Lower lobe of right lung (tissue), 2 donors: Measurements from ENCODE around the gene BLTP3A. TPM values are rescaled to one million over a fixed set of nuclear protein-coding genes. Genes with fewer than 3 reads are reported as not detected.
"Not testable (repeated sequence)": the region's sequence is repeated elsewhere in the genome, so short reads cannot be mapped to it uniquely, and the experiment has no call there.

ENCODE experiments used
- ATAC-seq, 2 donors: fragments of 200-7000 bp; cut with Tn5 transposase; one replicate each; pipeline ENCODE4 v1.9.1; 2020 to 2022; ENCODE audit warnings: mild to moderate bottlenecking in 2 of 2, moderate library complexity in 2 of 2
- DNase-seq: peaks from one replicate; pipeline ENCODE4 v3.0.0-alpha.2; 2020
- H3K27ac ChIP-seq: fragments of 200-600 bp; one replicate; pipeline ENCODE4 v1.8.0; 2022
- H3K27me3 ChIP-seq: fragments of 200-600 bp; one replicate; pipeline ENCODE4 v1.8.0; 2022; ENCODE audit warnings: low read depth
- H3K36me3 ChIP-seq: fragments of 200-600 bp; one replicate; pipeline ENCODE4 v1.8.0; 2022; ENCODE audit warnings: mild to moderate bottlenecking
- H3K4me1 ChIP-seq: fragments of 200-600 bp; one replicate; pipeline ENCODE4 v1.8.0; 2022
- H3K4me3 ChIP-seq: fragments of 200-600 bp; one replicate; pipeline ENCODE4 v1.8.0; 2022; ENCODE audit warnings: mild to moderate bottlenecking
- H3K9me3 ChIP-seq: fragments of 200-600 bp; one replicate; pipeline ENCODE4 v1.8.0; 2022
- intact Hi-C: fragments of 100-400 bp; cut with DNase I; formaldehyde crosslinking; loops from one replicate; pipeline ENCODE4 v1.11.0; 2022
- total RNA-seq: library from RNA; stranded (reverse); fragmentation: NEBNext Ultra II Directional; extraction: Animal tissue kit (Norgen Biotek cat#: 25700); gene quantifications from one replicate; pipeline ENCODE4 v1.2.1, GENCODE V29; 2021
- TF ChIP-seq, protein P1 (sequence below): fragments of 200-600 bp; IDR thresholded peaks from one replicate; pipeline ENCODE4 v1.8.0; 2022; ENCODE audit warnings: antibody characterized with exemption, mild to moderate bottlenecking
- donor health status: DM: no; HTN: yes; CAD: no; lungs with severe emphysema.

The BLTP3A gene
- total RNA-seq, 1 donor from 2014 or later, result 14.1 TPM

DNA sequence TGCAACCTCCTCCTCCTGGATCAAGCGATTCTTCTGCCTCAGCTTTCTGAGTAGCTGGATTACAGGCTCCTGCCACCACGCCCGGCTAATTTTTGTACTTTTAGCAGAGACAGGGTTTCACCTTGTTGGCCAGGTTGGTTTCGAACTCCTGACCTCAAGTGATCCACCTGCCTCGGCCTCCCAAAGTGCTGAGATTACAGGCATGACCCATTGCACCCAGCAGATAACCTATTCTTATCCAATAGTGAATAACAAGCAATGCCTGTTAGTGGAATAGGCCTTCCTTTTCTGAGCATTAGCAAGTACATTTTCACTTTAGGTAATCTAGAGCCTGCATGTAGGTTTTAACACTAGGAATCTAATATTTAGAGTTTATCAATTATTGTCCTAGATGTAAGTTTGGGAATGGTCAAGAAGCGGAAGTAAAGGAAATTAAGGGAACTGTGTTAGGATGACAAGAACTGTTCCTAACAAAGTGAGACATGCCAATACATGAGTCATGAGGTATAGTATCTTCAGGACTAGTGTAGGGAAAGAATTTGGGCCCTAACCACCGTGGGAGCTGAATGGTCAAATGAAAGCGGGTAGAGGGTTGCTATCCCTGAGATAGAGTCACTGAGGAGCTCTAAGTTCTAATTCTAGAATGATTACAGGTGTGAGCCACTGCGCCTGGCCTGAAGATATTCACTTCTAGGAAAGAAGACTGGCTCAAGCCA lies 15.0 kb downstream of the BLTP3A start:
- Histone ChIP-seq H3K4me3 (no peak overlapping the region), H3K27ac (no peak overlapping the region), H3K9me3 (no peaks in the 10 kb centered on the region), H3K4me1 (no peaks in the 10 kb centered on the region), H3K36me3 (no peaks in the 10 kb centered on the region), H3K27me3 (no peaks in the 10 kb centered on the region)
- intact Hi-C loops, result no loop called here
- TF ChIP-seq, protein P1, sequence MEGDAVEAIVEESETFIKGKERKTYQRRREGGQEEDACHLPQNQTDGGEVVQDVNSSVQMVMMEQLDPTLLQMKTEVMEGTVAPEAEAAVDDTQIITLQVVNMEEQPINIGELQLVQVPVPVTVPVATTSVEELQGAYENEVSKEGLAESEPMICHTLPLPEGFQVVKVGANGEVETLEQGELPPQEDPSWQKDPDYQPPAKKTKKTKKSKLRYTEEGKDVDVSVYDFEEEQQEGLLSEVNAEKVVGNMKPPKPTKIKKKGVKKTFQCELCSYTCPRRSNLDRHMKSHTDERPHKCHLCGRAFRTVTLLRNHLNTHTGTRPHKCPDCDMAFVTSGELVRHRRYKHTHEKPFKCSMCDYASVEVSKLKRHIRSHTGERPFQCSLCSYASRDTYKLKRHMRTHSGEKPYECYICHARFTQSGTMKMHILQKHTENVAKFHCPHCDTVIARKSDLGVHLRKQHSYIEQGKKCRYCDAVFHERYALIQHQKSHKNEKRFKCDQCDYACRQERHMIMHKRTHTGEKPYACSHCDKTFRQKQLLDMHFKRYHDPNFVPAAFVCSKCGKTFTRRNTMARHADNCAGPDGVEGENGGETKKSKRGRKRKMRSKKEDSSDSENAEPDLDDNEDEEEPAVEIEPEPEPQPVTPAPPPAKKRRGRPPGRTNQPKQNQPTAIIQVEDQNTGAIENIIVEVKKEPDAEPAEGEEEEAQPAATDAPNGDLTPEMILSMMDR, result no peak
- ATAC-seq (no peak), DNase-seq (no peak)

DNA sequence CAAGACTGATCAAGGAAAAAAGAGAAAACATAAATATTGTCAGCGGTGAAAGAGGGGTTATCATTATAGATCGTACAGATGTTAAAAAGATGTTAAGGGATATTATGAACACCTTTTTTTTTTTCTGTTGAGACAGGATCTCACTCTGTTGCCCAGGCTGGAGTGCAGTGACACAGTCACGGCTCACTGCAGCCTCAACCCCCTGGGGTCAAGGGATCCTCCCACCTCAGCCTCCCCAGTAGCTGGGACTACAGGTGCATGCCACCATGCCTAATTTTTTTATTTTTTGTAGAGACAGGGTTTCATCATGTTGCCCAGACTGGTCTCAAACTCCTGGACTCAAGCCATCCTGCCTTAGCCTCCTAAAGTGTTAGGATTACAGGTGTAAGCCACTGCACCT lies 16.6 kb downstream of the BLTP3A start:
- ATAC-seq, H3K9me3 ChIP-seq, H3K4me1 ChIP-seq, DNase-seq, H3K4me3 ChIP-seq, H3K27me3 ChIP-seq, H3K27ac ChIP-seq, H3K36me3 ChIP-seq, intact Hi-C loops: not testable (repeated sequence)

DNA sequence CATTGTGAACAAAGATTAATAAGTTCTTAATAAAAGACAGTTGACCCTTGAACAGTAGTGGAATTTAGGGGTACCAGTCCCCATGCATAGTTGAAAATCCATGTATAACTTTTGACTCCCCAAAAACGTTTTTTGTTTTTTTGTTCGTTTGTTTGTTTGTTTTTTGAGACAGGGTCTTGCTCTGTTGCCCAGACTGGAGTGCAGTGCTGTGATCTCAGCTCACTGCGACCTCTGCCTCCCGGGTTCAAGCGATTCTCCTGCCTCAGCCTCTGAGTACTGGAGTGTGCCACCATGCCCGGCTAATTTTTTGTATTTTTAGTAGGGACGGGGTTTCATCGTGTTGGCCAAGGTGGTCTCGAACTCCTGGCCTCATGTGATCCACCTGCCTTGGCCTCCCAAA lies 17.5 kb downstream of the BLTP3A start:
- ATAC-seq, H3K4me1 ChIP-seq, intact Hi-C loops: not testable (repeated sequence)

DNA sequence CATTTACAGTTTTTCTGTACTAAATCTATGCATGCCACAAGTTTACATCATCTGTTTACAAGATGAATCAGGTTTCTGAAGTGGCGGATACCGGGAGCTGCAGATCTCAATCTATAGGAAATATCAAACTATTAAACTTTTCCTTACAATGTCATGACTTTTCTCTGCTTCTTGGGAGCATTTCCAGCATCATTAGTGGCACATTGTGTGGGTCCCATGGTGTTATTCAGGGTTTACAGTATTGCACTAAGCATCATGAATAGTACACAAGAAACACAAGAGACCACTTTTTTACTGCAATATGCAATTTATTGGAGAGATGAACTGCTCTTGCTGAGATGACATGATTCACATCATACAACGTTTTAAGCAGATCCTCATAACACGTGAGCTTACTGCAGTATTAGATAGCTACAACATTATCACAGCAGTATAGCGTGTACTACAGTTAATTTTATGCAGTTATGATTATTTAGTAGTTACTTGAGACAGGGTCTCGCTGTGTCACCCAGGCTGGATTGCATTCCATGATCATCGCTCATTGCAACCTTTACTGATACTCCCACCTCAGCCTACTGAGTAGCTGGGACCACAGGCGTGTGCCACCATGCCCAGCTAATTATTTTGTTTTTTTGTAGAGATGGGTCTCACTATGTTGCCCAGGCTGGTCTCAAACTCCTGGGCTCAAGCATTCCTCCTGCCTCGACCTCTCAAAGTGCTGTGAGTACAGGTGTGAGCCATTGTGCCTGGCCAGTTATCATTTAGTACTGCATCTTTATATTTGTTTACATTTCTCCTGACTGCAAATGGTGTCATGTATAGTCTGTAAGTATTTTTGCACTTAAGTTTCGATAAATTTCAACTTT lies 18.4 kb downstream of the BLTP3A start:
- Histone ChIP-seq H3K36me3 (no peaks in the 10 kb centered on the region), H3K9me3 (no peaks in the 10 kb centered on the region), H3K4me1 (no peaks in the 10 kb centered on the region), H3K27me3 (no peaks in the 10 kb centered on the region), H3K27ac (no peak overlapping the region), H3K4me3 (no peak overlapping the region)
- intact Hi-C loops, result no loop called here
- DNase-seq (no peak), ATAC-seq (no peak)
- TF ChIP-seq, protein P1, result no peak

More for the DNA sequence above, 17.5 kb downstream of the BLTP3A start:
- not testable (repeated sequence) for DNase-seq, H3K9me3 ChIP-seq, H3K36me3 ChIP-seq, H3K27me3 ChIP-seq, H3K27ac ChIP-seq, H3K4me3 ChIP-seq

DNA sequence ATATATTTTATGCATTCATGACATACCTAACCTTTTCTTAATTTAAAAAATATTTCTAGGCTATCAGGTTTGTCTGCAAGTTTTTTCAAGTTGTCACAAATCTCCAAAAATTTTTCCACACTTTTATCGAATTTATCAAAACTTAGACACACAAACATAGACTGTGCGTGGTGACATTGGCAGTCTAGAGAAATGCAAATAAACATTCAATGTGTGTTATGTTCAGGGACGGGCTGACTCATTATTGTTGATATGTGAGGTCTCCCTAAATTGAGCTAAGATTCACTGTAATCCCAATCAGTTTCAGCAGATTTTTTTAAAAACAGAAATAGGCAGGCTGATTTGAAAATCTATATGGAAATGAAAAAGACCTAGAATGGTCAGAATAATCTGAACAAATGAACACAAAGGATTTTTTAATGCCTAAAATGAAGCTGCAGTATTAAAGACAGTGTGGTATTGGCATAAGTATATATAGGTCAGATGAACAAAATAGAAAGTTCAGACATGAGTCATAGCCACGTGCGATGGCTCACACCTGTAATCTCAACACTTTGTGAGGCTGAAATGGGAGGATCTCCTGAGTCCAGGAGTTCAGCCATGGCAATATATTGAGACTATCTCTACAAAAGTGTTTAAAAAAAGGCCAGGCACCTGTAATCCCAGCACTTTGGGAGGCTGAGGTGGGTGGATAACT lies 19.2 kb downstream of the BLTP3A start:
- no peaks in the 10 kb centered on the region for H3K4me1 ChIP-seq
- intact Hi-C loops, result no loop called here
- no peaks in the 10 kb centered on the region for H3K9me3 ChIP-seq
- DNase-seq, result no peak
- H3K4me3 ChIP-seq, result no peak overlapping the region
- TF ChIP-seq, protein P1, result no peak
- H3K27me3 ChIP-seq, result no peaks in the 10 kb centered on the region
- no peaks in the 10 kb centered on the region for H3K36me3 ChIP-seq
- no peak overlapping the region for H3K27ac ChIP-seq
- no peak for ATAC-seq

DNA sequence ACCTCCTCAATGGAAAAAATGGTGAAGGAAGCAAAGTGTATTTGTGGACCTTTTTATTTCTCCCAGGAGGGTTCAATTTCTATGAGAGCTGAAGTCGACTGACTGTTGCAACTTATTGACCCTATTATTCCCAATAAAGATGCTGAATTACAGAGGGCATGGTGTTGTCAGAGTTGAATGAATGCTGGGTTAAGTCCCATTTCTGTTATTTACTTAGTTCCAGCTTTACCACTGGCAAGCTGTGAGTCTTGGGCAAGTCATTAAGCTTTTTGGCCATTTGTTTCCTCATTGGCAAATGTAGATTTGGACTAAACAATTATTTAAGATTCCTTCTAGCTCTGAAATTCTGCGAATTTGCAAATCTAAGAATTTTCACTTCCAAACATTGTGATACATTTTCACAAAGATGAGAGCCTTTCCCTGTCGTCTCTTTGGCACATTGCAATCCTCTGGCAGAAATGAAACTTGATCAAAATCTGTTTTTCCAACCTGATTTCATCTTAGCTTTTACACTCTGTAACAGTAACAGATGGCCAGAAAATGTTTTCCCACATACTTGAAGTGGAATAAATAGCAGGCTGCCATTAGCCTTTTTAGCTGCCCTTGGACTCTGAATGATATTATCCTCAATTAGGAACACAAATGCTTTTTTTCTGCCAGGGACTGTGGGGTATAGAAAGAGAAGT lies 21.3 kb downstream of the BLTP3A start:
- intact Hi-C loops, result no loop called here
- Histone ChIP-seq H3K9me3 (no peaks in the 10 kb centered on the region), H3K27me3 (no peaks in the 10 kb centered on the region), H3K36me3 (no peaks in the 10 kb centered on the region), H3K4me3 (no peak overlapping the region), H3K4me1 (peaks cover 14% of the 10 kb centered on the region), H3K27ac (no peak overlapping the region)
- TF ChIP-seq, protein P1, result no peak
- ATAC-seq, result no peak
- no peak for DNase-seq
